Neural progenitor cell (in vitro differentiated cells): ENCODE results near the gene POP5. TPM values are rescaled to one million over a fixed set of nuclear protein-coding genes. Genes with fewer than 3 reads are reported as not detected.

Experiments
- DNase-seq: peaks from one replicate; pipeline ENCODE4 v3.0.0-alpha.2; 2016; ENCODE audit warnings: low spot score
- H2AFZ ChIP-seq: fragments of 200-600 bp; sonication (generic); replicated peaks from 2 replicates; pipeline ENCODE4 v1.6.1; 2016; ENCODE audit warnings: antibody characterized with exemption
- H3F3A ChIP-seq: fragments of 200-600 bp; sonication (generic); 2 replicates; pipeline ENCODE4 v1.6.1; 2016; ENCODE audit warnings: antibody characterized with exemption, low read depth
- H3K27ac ChIP-seq: fragments of 200-600 bp; sonication (generic); 2 replicates; pipeline ENCODE4 v1.5.1; 2016; ENCODE audit warnings: mild to moderate bottlenecking
- H3K27me3 ChIP-seq: fragments of 200-600 bp; sonication (generic); 2 replicates; pipeline ENCODE4 v1.6.1; 2016; ENCODE audit warnings: mild to moderate bottlenecking, moderate library complexity
- H3K36me3 ChIP-seq: fragments of 200-600 bp; sonication (generic); 2 replicates; pipeline ENCODE4 v1.5.1; 2016
- H3K4me1 ChIP-seq: fragments of 200-600 bp; sonication (generic); 2 replicates; pipeline ENCODE4 v1.6.1; 2016; ENCODE audit warnings: mixed run types
- H3K4me2 ChIP-seq: fragments of 200-600 bp; sonication (generic); 2 replicates; pipeline ENCODE4 v1.6.1; 2016
- H3K4me3 ChIP-seq: fragments of 200-600 bp; sonication (generic); 2 replicates; pipeline ENCODE4 v1.5.1; 2016
- H3K79me2 ChIP-seq: fragments of 200-600 bp; sonication (generic); 2 replicates; pipeline ENCODE4 v1.6.1; 2016; ENCODE audit warnings: low read depth
- H3K9ac ChIP-seq: fragments of 200-600 bp; sonication (generic); 2 replicates; pipeline ENCODE4 v1.6.1; 2016
- H3K9me3 ChIP-seq: fragments of 200-600 bp; sonication (generic); 2 replicates; pipeline ENCODE4 v1.5.1; 2016; ENCODE audit warnings: low read depth
- H4K20me1 ChIP-seq: fragments of 200-600 bp; sonication (generic); 2 replicates; pipeline ENCODE4 v1.6.1; 2016; ENCODE audit warnings: low read depth
- H3K27ac Mint-ChIP-seq: 3 replicates; pipeline ENCODE4 v1.8.0; 2021; ENCODE audit warnings: mixed read lengths
- H3K27me3 Mint-ChIP-seq: 2 replicates; pipeline ENCODE4 v1.8.0; 2022; ENCODE audit warnings: low read depth, mild to moderate bottlenecking, inconsistent platforms, moderate library complexity, mixed read lengths; ENCODE audit not compliant: insufficient read depth
- H3K36me3 Mint-ChIP-seq: 3 replicates; pipeline ENCODE4 v1.8.0; 2021; ENCODE audit warnings: mixed read lengths
- H3K4me1 Mint-ChIP-seq: 3 replicates; pipeline ENCODE4 v1.8.0; 2021; ENCODE audit warnings: mixed read lengths
- H3K4me3 Mint-ChIP-seq: 3 replicates; pipeline ENCODE4 v1.8.0; 2021; ENCODE audit warnings: mild to moderate bottlenecking, moderate library complexity, mixed read lengths
- H3K9me3 Mint-ChIP-seq: 3 replicates; pipeline ENCODE4 v1.8.0; 2020; ENCODE audit warnings: mixed read lengths
- EZH2 ChIP-seq: fragments of 200-600 bp; sonication (generic); IDR thresholded peaks from 2 replicates; pipeline ENCODE4 v1.6.1; 2017; ENCODE audit warnings: antibody characterized with exemption, mild to moderate bottlenecking, moderate library complexity
- EZH2phosphoT487 ChIP-seq: fragments of 200-600 bp; sonication (generic); IDR thresholded peaks from 2 replicates; pipeline ENCODE4 v1.6.1; 2017; ENCODE audit warnings: antibody characterized with exemption
- total RNA-seq: library from RNA; depleted of rRNA; stranded (reverse); fragments of >200 nt; gene quantifications from 2 replicates; pipeline ENCODE4 v1.2.3, GENCODE V29; 2015; ENCODE audit warnings: low replicate concordance
- TF ChIP-seq, protein P1 (sequence below): fragments of 200-600 bp; sonication (generic); IDR thresholded peaks from 2 replicates; pipeline ENCODE4 v1.5.1; 2017; ENCODE audit warnings: antibody characterized with exemption, mild to moderate bottlenecking

The POP5 gene
- total RNA-seq, 1 donor from 2014 or later = 42.7 TPM

GRCh38 chr12:120554678-120555077 lies 26.5 kb downstream of the POP5 start:
- peaks cover 5% of the 10 kb centered on the region for H3K36me3 ChIP-seq
- TF ChIP-seq EZH2 (no peak), EZH2phosphoT487 (no peak)
- TF ChIP-seq, protein P1, sequence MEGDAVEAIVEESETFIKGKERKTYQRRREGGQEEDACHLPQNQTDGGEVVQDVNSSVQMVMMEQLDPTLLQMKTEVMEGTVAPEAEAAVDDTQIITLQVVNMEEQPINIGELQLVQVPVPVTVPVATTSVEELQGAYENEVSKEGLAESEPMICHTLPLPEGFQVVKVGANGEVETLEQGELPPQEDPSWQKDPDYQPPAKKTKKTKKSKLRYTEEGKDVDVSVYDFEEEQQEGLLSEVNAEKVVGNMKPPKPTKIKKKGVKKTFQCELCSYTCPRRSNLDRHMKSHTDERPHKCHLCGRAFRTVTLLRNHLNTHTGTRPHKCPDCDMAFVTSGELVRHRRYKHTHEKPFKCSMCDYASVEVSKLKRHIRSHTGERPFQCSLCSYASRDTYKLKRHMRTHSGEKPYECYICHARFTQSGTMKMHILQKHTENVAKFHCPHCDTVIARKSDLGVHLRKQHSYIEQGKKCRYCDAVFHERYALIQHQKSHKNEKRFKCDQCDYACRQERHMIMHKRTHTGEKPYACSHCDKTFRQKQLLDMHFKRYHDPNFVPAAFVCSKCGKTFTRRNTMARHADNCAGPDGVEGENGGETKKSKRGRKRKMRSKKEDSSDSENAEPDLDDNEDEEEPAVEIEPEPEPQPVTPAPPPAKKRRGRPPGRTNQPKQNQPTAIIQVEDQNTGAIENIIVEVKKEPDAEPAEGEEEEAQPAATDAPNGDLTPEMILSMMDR = no peak
- peaks cover 14% of the 10 kb centered on the region for H3K79me2 ChIP-seq

DNA sequence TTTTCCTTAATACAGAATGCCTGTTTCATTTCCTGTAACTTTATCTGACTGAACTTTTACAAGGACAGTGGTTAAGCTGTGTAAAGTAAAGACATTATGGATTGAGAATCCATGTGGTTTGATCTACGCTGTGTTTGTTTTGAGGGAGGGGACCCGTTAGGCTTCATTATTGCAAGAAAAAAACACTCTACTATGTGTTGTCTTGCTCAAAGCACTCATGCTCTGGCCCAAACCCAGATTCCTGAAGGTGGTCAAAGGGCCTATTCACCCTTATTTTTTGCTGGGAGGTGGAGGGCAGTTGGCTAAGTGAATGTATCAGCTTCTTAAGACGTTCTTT lies 35.2 kb downstream of the POP5 start:
- no peak overlapping the region for H3K4me3 Mint-ChIP-seq
- H3K4me3 ChIP-seq = no peak overlapping the region
- peak overlapping the region; percentile 27 for H3K9ac ChIP-seq
- H3K4me1 ChIP-seq = no peaks in the 10 kb centered on the region
- no peak for DNase-seq
- no peak overlapping the region for H3K27ac Mint-ChIP-seq
- H3K36me3 ChIP-seq = peaks cover 6% of the 10 kb centered on the region
- H3K9me3 ChIP-seq = no peaks in the 10 kb centered on the region
- no peak overlapping the region for H3K27ac ChIP-seq
- no peaks in the 10 kb centered on the region for H3K9me3 Mint-ChIP-seq
- peaks cover 56% of the 10 kb centered on the region for H4K20me1 ChIP-seq
- no peaks in the 10 kb centered on the region for H3F3A ChIP-seq
- H3K36me3 Mint-ChIP-seq = peaks cover 14% of the 10 kb centered on the region
- H3K79me2 ChIP-seq = peaks cover 87% of the 10 kb centered on the region
- no peaks in the 10 kb centered on the region for H3K27me3 ChIP-seq
- H2AFZ ChIP-seq = no peak overlapping the region
- no peaks in the 10 kb centered on the region for H3K27me3 Mint-ChIP-seq
- H3K4me1 Mint-ChIP-seq = no peaks in the 10 kb centered on the region
- TF ChIP-seq EZH2phosphoT487 (no peak), EZH2 (no peak)
- TF ChIP-seq, protein P1 = no peak
- H3K4me2 ChIP-seq = no peak overlapping the region

More at GRCh38 chr12:120554678-120555077, 26.5 kb downstream of the POP5 start:
- Mint-ChIP-seq H3K9me3 (no peaks in the 10 kb centered on the region), H3K4me3 (no peak overlapping the region), H3K27me3 (no peaks in the 10 kb centered on the region), H3K27ac (no peak overlapping the region), H3K4me1 (no peaks in the 10 kb centered on the region), H3K36me3 (peaks cover 25% of the 10 kb centered on the region)
- Histone ChIP-seq H3K27ac (no peak overlapping the region), H3F3A (peaks cover 5% of the 10 kb centered on the region), H4K20me1 (peaks cover 21% of the 10 kb centered on the region), H3K9me3 (no peaks in the 10 kb centered on the region), H3K4me2 (no peak overlapping the region), H3K4me1 (no peaks in the 10 kb centered on the region), H2AFZ (no peak overlapping the region), H3K9ac (no peak overlapping the region), H3K27me3 (no peaks in the 10 kb centered on the region), H3K4me3 (no peak overlapping the region)
- DNase-seq = no peak

GRCh38 chr12:120544691-120545090 lies 36.5 kb downstream of the POP5 start:
- H3K79me2 ChIP-seq = peaks cover 87% of the 10 kb centered on the region
- Mint-ChIP-seq H3K36me3 (peaks cover 19% of the 10 kb centered on the region), H3K27ac (no peak overlapping the region), H3K27me3 (no peaks in the 10 kb centered on the region), H3K4me3 (no peak overlapping the region), H3K9me3 (no peaks in the 10 kb centered on the region), H3K4me1 (no peaks in the 10 kb centered on the region)
- no peak overlapping the region for H3K4me2 ChIP-seq
- H3K4me1 ChIP-seq = no peaks in the 10 kb centered on the region
- no peaks in the 10 kb centered on the region for H3F3A ChIP-seq
- H3K9ac ChIP-seq = no peak overlapping the region
- H3K36me3 ChIP-seq = peaks cover 6% of the 10 kb centered on the region
- H2AFZ ChIP-seq = no peak overlapping the region
- no peak overlapping the region for H3K4me3 ChIP-seq
- H3K27ac ChIP-seq = no peak overlapping the region
- H3K27me3 ChIP-seq = no peaks in the 10 kb centered on the region
- DNase-seq = no peak
- peaks cover 51% of the 10 kb centered on the region for H4K20me1 ChIP-seq
- TF ChIP-seq, protein P1 = no peak
- TF ChIP-seq EZH2phosphoT487 (no peak), EZH2 (no peak)
- H3K9me3 ChIP-seq = no peaks in the 10 kb centered on the region
